Transverse colon (tissue), 4 donors: ENCODE measurements around the gene FOXJ3. TPM values are rescaled to one million over a fixed set of nuclear protein-coding genes. Genes with fewer than 3 reads are reported as not detected.

Experiments used
- DNase-seq: peaks from one replicate; pipeline ENCODE4 v3.0.0-alpha.2; 2019
- H3K27ac ChIP-seq, 4 donors: fragments of 200-600 bp; sonication (generic); 2 replicates each; pipeline ENCODE4 v1.5.1; 2016 to 2018; ENCODE audit warnings: inconsistent platforms in 4 of 4
- H3K27me3 ChIP-seq: fragments of 200-600 bp; sonication (generic); 2 replicates; pipeline ENCODE4 v1.5.1; 2017; ENCODE audit warnings: inconsistent platforms
- H3K36me3 ChIP-seq, 4 donors: fragments of 200-600 bp; sonication (generic); 2 replicates each; pipeline ENCODE4 v1.5.1; 2017 to 2019; ENCODE audit warnings: inconsistent platforms in 4 of 4
- H3K4me1 ChIP-seq, 4 donors: fragments of 200-600 bp; sonication (generic); 2 replicates each; pipeline ENCODE4 v1.5.1; 2017 to 2020; ENCODE audit warnings: inconsistent platforms in 4 of 4
- H3K4me3 ChIP-seq, 4 donors: fragments of 200-600 bp; sonication (generic); 1 replicate in 1 of 4; 2 replicates in 3 of 4; pipeline versions ENCODE4 v1.5.1 to v1.6.1; 2017 to 2019; ENCODE audit warnings: inconsistent platforms in 4 of 4
- H3K9me3 ChIP-seq, 2 donors: fragments of 200-600 bp; sonication (generic); 2 replicates each; pipeline ENCODE4 v1.5.1; 2017 to 2019; ENCODE audit warnings: inconsistent platforms in 2 of 2
- EP300 ChIP-seq: sonication (generic); formaldehyde crosslinking; IDR thresholded peaks from one replicate; pipeline ENCODE4 v1.6.1; 2017; ENCODE audit warnings: antibody characterized with exemption, low read depth
- POLR2A ChIP-seq: fragments of 450-650 bp; IDR thresholded peaks from one replicate; pipeline ENCODE4 v1.6.1; 2016; ENCODE audit warnings: antibody characterized with exemption, mild to moderate bottlenecking, moderate library complexity
- POLR2AphosphoS5 ChIP-seq, 3 donors: sonication (generic); formaldehyde crosslinking; IDR thresholded peaks; one replicate each; pipeline ENCODE4 v1.6.1; 2016; ENCODE audit warnings: antibody characterized with exemption in 3 of 3
- WGBS, 2 donors: methylation state at CpG; one replicate each; pipeline ENCODE4 v1.1.5; 2018; ENCODE audit warnings: low coverage in 1 of 2; 5-methylcytosine and 5-hydroxymethylcytosine counted together
- in situ Hi-C, 4 donors: fragments of 200-750 bp; cut with MboI; loops; one replicate each; pipeline versions ENCODE4 v1.15.0 to v1.15.1; 2017; ENCODE audit warnings: low sequenced_read_pairs in 3 of 4, low pct_ligation_motif_present in 1 of 4, low pct_unique_long_range_greater_than_20kb in 1 of 4
- intact Hi-C: fragments of 100-400 bp; cut with DNase I; formaldehyde crosslinking; loops from one replicate; pipeline ENCODE4 v1.15.1; 2023; ENCODE audit warnings: low total_unique reads
- total RNA-seq, 4 donors: library from RNA; depleted of rRNA; stranded (reverse); fragments of >200 nt; gene quantifications; one replicate each; pipeline ENCODE4 v1.1.0, GENCODE V29; 2016
- TF ChIP-seq, protein P1 (sequence below), 5 experiments: fragments of 200-600 bp in 3 of 5; fragments of 450-650 bp in 2 of 5; sonication (generic) in 3 of 5; IDR thresholded peaks; 1 replicate in 2 of 5; 2 replicates in 3 of 5; pipeline ENCODE4 v1.5.1; 2016 to 2017; ENCODE audit warnings: antibody characterized with exemption in 5 of 5, inconsistent platforms in 3 of 5, mild to moderate bottlenecking in 2 of 5, moderate library complexity in 1 of 5

FOXJ3 gene
- total RNA-seq, 4 donors from 2014 or later, result 18.5 to 62.1 (median 38.6) TPM

DNA sequence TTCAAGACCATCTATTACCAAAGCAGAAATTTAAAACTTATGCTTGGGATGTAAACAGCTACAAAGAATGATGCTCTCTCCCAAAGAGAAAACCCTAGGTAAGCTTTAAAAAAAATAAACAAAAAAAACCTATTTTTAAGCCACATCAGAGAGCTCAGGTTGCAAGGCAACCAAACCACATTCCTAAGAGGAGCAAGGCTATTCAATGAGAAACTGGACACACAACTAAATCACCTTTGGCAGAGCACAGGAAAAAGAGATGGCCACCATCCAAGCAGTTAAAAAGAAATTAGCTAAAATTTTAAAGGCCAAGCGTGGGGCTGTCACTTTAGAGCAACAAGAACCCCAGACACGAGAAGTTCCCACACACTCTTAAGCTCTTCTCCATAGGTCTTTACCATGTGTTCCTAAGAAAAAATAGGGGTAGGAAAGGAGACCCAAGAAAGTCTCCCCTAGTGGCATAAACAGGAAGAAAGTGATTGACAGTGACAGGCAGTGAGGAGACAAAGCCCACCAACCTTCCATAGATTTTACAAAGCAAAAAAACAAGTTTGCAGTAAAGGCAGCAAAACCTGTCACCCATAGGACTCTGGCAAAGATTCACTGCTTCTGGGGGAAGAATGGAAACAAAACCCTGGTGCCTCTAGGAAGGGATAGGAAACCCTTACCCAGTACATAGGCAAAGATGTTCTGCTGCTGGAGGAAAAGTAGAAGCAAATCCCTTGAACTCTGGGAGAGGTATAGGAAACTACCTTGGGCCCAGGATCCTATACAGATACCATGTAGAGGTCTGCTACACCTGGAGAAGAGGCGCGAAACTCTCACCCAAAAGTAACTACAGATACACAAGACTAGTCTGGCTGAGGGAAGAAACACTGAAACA is 68.5 kb downstream of the FOXJ3 start:
- intact Hi-C loops (no loop called here), in situ Hi-C loops (no loop called here)
- no peaks in the 10 kb centered on the region for H3K9me3 ChIP-seq
- H3K4me3 ChIP-seq, result no peak overlapping the region
- H3K27ac ChIP-seq, result no peak overlapping the region
- DNase-seq, result no peak
- H3K27me3 ChIP-seq, result no peaks in the 10 kb centered on the region
- TF ChIP-seq, protein P1, sequence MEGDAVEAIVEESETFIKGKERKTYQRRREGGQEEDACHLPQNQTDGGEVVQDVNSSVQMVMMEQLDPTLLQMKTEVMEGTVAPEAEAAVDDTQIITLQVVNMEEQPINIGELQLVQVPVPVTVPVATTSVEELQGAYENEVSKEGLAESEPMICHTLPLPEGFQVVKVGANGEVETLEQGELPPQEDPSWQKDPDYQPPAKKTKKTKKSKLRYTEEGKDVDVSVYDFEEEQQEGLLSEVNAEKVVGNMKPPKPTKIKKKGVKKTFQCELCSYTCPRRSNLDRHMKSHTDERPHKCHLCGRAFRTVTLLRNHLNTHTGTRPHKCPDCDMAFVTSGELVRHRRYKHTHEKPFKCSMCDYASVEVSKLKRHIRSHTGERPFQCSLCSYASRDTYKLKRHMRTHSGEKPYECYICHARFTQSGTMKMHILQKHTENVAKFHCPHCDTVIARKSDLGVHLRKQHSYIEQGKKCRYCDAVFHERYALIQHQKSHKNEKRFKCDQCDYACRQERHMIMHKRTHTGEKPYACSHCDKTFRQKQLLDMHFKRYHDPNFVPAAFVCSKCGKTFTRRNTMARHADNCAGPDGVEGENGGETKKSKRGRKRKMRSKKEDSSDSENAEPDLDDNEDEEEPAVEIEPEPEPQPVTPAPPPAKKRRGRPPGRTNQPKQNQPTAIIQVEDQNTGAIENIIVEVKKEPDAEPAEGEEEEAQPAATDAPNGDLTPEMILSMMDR (IDR thresholded peaks at IDR 0.05), result no peak
- TF ChIP-seq EP300 (no peak), POLR2A (no peak), POLR2AphosphoS5 (IDR thresholded peaks at IDR 0.05) (no peak)
- 90 to 93% methylated on average over 3 to 4 of the region's 4 CpGs for WGBS, 2 donors
- H3K4me1 ChIP-seq, result peaks cover 0 to 5% (median 0%) of the 10 kb centered on the region in 4 donors
- H3K36me3 ChIP-seq, result peaks cover 0 to 8% (median 0%) of the 10 kb centered on the region in 4 donors

DNA sequence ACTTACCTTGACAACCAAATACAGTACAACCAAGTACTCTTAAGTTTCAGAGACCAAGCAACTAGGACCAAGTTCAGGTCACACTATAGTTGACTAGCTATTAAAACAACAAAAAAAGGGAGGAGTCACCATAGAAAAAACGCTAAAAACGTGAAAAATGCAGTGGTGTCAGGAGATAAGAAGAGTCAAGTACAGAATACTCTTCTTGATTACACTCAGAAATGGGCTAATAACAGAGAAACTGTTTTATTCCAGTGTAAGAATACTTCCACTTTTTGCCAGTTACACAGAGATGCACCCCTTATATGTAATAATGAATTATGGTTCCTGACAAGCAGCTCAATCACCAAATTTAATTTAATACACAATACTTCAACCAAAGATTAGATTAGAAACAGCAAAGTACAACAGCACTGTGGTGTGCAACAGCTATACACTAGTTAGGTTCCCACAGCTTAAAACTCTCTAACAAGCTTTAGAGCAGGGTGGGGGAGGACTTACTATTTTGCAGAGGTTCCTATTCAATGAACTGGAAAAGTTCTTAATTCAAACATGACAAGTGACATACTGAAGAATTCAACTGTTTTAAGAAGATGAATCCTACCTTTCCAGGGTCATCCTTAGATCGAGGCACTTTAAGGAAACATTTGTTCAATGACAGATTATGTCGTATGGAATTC is 70.4 kb downstream of the FOXJ3 start:
- TF ChIP-seq POLR2AphosphoS5 (IDR thresholded peaks at IDR 0.05) (no peak), POLR2A (no peak), EP300 (no peak)
- TF ChIP-seq, protein P1 (IDR thresholded peaks at IDR 0.05), result no peak
- Histone ChIP-seq H3K4me3 (no peak overlapping the region), H3K27me3 (no peaks in the 10 kb centered on the region), H3K9me3 (no peaks in the 10 kb centered on the region), H3K27ac (no peak overlapping the region), H3K36me3 (peaks cover 0 to 8% (median 0%) of the 10 kb centered on the region in 4 donors), H3K4me1 (peaks cover 0 to 20% (median 1%) of the 10 kb centered on the region in 4 donors)
- no peak for DNase-seq
- 76 to 84% methylated on average over 4 of the region's 4 CpGs for WGBS, 2 donors
- intact Hi-C loops, result no loop called here
- in situ Hi-C loops, result no loop called here

DNA sequence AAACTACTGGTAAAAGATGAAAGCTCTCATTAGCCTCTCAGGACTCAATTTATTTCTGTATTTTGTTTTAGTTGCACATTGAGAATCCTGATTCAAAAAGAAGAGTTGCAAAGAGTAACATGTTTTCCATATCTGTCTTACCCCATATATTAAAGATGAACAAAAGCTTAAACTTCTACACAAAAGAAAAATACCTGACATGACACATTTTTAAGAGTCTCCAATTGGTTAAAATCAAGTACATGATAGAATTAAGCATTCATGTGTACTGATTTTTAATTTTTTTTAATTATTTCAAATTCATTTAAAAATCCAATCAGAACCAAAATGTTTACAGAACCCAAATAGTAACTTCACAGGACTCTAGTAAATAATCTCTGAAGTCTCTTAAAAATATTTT is 72.0 kb downstream of the FOXJ3 start:
- Histone ChIP-seq H3K4me3 (no peak overlapping the region), H3K4me1 (peaks cover 8 to 36% (median 15%) of the 10 kb centered on the region in 4 donors), H3K9me3 (no peaks in the 10 kb centered on the region), H3K36me3 (peaks cover 0 to 8% (median 0%) of the 10 kb centered on the region in 4 donors), H3K27me3 (no peaks in the 10 kb centered on the region), H3K27ac (no peak overlapping the region)
- in situ Hi-C loops, result no loop called here
- TF ChIP-seq POLR2A (no peak), EP300 (no peak), POLR2AphosphoS5 (IDR thresholded peaks at IDR 0.05) (no peak)
- TF ChIP-seq, protein P1 (IDR thresholded peaks at IDR 0.05), result no peak
- intact Hi-C loops, result no loop called here
- DNase-seq, result no peak

DNA sequence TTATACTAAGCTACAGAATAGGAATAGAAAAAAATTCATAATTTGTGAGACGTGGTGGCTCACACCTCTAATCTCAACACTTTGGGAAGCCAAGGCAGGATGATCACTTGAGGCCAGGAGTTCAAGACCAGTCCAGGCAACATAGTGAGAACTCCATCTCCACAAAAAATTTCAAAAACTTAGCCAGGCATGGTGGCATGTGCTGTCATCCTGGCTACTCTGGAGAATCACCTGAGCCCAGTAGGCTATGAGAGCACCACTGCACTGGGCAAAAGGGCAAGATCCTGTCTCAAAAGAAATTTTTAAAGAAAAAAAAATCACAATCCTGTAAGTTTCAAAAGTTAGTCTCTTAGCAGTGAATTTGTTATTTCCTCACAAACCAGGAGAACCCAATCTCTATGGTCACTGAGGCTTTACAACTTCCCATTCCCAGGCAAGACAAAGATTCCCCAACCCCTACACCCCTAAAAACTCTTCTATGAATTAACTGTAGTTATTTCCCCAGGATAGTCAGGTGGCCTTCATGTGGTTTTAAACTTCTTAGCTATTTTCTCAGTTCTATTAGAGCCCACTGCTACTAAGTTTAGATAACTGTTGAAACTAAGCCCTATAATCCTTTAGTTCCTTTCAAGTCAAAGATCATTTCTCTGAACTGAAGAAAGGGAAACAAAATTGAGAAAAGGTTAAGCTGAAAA is 74.5 kb downstream of the FOXJ3 start:
- H3K36me3 ChIP-seq, result peaks cover 0 to 8% (median 0%) of the 10 kb centered on the region in 4 donors
- 90 to 94% methylated on average over 1 of the region's 1 CpG for WGBS, 2 donors
- H3K9me3 ChIP-seq, result no peaks in the 10 kb centered on the region
- peak overlapping the region in 1 of 4 donors; percentile 56 for H3K27ac ChIP-seq
- no peak overlapping the region for H3K4me3 ChIP-seq
- DNase-seq, result no peak
- H3K27me3 ChIP-seq, result no peaks in the 10 kb centered on the region
- intact Hi-C loops (no loop called here), in situ Hi-C loops (no loop called here)
- TF ChIP-seq POLR2A, result no peak
- TF ChIP-seq POLR2AphosphoS5 (IDR thresholded peaks at IDR 0.05), result no peak
- TF ChIP-seq EP300, result no peak
- TF ChIP-seq, protein P1 (IDR thresholded peaks at IDR 0.05), result no peak
- H3K4me1 ChIP-seq, result peaks cover 8 to 34% (median 15%) of the 10 kb centered on the region in 4 donors
